ENCODE results near the gene WBP2.

The WBP2 gene

DNA sequence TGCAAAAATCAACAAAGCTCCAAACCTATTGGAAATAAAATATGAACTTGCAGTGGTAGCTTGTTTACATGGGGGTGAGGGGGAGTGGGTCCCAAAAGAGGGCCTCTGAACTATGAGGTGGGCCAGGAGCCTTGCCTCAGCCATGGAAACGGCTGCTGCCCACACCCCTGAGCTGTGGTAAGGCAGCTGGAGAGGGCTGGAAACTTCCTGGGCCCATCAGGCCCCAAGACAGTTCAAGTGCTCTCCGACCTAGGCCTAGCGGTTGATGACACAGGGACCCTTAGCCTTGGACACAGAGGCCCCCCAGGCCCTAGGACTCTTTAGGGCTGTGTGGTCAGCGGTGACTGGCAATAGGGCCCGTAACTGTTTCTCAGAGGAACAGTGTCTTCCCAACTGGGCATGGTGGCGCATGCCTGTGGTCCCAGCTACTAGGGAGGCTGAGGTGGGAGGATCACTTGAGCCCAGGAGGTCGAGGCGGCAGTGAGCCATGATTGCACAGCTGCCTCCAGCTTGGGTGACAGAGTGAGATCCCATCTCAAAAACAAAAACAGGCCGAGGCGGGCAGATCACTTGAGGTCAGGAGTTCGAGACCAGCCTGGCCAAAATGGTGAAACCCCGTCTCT is 29.3 kb downstream of the WBP2 start:
- Histone ChIP-seq H3K79me1 (ENCODE audit: low read length) (peaks cover 2% of the 10 kb centered on the region), H3K9ac (ENCODE audit: low read length) (no peak overlapping the region), H2AFZ (ENCODE audit: insufficient read depth, low read length, poor library complexity) (no peak overlapping the region), H3K4ac (ENCODE audit: low read depth, low read length) (no peak overlapping the region), H3K4me2 (ENCODE audit: low read length) (no peak overlapping the region), H3K23ac (ENCODE audit: low read length) (no peak overlapping the region), H3K36me3 (ENCODE audit: control insufficient read depth in 1 of 2, insufficient read depth in 2 of 2, low read length in 2 of 2) (peaks cover 43 to 48% of the 10 kb centered on the region in 2 experiments), H3K27ac (ENCODE audit: low read depth, low read length) (no peak overlapping the region), H2BK12ac (ENCODE audit: low read length) (no peak overlapping the region), H3K18ac (ENCODE audit: low read length) (no peak overlapping the region), H3K9me3 (ENCODE audit: insufficient read depth, low read depth, low read length) (no peaks in the 10 kb centered on the region), H3K4me1 (ENCODE audit: control insufficient read depth in 1 of 2, insufficient read depth in 2 of 2, low read length in 2 of 2) (peaks cover 8 to 10% of the 10 kb centered on the region in 2 experiments), H3K14ac (ENCODE audit: low read length) (no peak overlapping the region), H3K4me3 (ENCODE audit: low read depth, low read length) (no peak overlapping the region), H4K91ac (ENCODE audit: low read depth, low read length) (no peak overlapping the region), H2AK5ac (ENCODE audit: low read length) (no peak overlapping the region), H2BK5ac (ENCODE audit: low read depth, low read length, poor library complexity) (no peak overlapping the region), H2BK120ac (ENCODE audit: insufficient read depth, low read length, poor library complexity) (no peak overlapping the region), H3K79me2 (ENCODE audit: control insufficient read depth, insufficient read depth, low read length, poor library complexity) (no peaks in the 10 kb centered on the region), H4K8ac (ENCODE audit: low read depth, low read length) (no peak overlapping the region), H3K27me3 (ENCODE audit: insufficient read depth, low read length) (no peaks in the 10 kb centered on the region), H4K12ac (ENCODE audit: low read depth, low read length) (no peak overlapping the region)
- WGBS (ENCODE audit: extremely low coverage, insufficient coverage, insufficient read length), result no CpG with 5 or more reads among the region's 12 CpGs
- DNase-seq, result no peak

DNA sequence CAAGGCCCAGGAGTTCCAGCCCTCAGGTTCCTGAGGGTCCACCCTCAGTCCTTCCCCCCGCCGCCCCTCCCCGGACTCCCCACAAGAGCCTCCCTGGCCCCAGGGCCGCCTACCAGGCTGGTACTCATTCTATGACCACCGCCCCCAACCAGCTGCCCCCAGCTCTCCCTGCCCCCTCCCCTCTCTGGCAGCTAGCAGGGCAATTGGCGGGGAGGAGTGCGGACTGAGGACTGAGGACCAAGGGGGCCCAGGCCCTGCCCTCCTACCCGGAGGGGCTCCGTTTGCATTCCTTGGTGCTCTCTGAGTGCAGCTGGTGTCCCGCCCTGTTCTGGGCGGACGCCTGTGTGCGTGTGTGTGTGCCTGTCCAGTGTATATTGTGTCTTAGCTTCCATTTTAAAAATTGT is 30.0 kb downstream of the WBP2 start:
- Histone ChIP-seq H4K12ac (ENCODE audit: low read depth, low read length) (no peak overlapping the region), H2AK5ac (ENCODE audit: low read length) (no peak overlapping the region), H3K4me3 (ENCODE audit: low read depth, low read length) (no peak overlapping the region), H3K14ac (ENCODE audit: low read length) (no peak overlapping the region), H3K36me3 (ENCODE audit: control insufficient read depth in 1 of 2, insufficient read depth in 2 of 2, low read length in 2 of 2) (peaks cover 49 to 55% of the 10 kb centered on the region in 2 experiments), H3K27ac (ENCODE audit: low read depth, low read length) (no peak overlapping the region), H2AFZ (ENCODE audit: insufficient read depth, low read length, poor library complexity) (no peak overlapping the region), H3K79me2 (ENCODE audit: control insufficient read depth, insufficient read depth, low read length, poor library complexity) (no peaks in the 10 kb centered on the region), H3K79me1 (ENCODE audit: low read length) (peaks cover 2% of the 10 kb centered on the region), H3K27me3 (ENCODE audit: insufficient read depth, low read length) (no peaks in the 10 kb centered on the region), H2BK12ac (ENCODE audit: low read length) (no peak overlapping the region), H3K4me2 (ENCODE audit: low read length) (no peak overlapping the region), H2BK120ac (ENCODE audit: insufficient read depth, low read length, poor library complexity) (no peak overlapping the region), H2BK5ac (ENCODE audit: low read depth, low read length, poor library complexity) (no peak overlapping the region), H3K9ac (ENCODE audit: low read length) (no peak overlapping the region), H3K9me3 (ENCODE audit: insufficient read depth, low read depth, low read length) (no peaks in the 10 kb centered on the region), H3K4me1 (ENCODE audit: control insufficient read depth in 1 of 2, insufficient read depth in 2 of 2, low read length in 2 of 2) (peaks cover 8 to 10% of the 10 kb centered on the region in 2 experiments), H4K91ac (ENCODE audit: low read depth, low read length) (no peak overlapping the region), H3K23ac (ENCODE audit: low read length) (no peak overlapping the region), H4K8ac (ENCODE audit: low read depth, low read length) (no peak overlapping the region), H3K4ac (ENCODE audit: low read depth, low read length) (no peak overlapping the region), H3K18ac (ENCODE audit: low read length) (no peak overlapping the region)
- no peak for DNase-seq
- WGBS (ENCODE audit: extremely low coverage, insufficient coverage, insufficient read length), result no CpG with 5 or more reads among the region's 13 CpGs

DNA sequence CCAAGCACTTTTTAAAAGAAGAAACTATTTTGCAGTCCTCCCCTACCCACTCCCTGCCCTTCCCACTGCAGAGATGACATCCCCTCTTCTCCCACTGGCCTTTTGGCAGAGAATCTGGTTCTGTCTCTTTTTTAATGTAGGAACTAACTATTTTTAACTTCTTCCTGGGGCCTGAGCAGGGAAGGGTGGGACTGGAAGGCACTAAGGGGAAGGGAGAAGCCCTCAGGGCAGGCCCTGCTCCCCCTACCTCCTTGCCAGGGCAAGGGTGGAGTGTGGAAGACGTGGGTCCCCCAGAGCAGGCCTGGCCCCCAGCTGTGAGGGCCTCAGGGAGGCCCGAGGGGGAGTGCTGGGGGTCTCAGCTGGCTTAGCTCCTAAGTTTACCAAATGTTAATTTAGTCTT is 30.5 kb downstream of the WBP2 start:
- no peak overlapping the region for H3K23ac ChIP-seq (ENCODE audit: low read length)
- no peak overlapping the region for H2AFZ ChIP-seq (ENCODE audit: insufficient read depth, low read length, poor library complexity)
- H4K12ac ChIP-seq (ENCODE audit: low read depth, low read length), result no peak overlapping the region
- no peak overlapping the region for H3K14ac ChIP-seq (ENCODE audit: low read length)
- no peak overlapping the region for H2BK5ac ChIP-seq (ENCODE audit: low read depth, low read length, poor library complexity)
- H3K4me1 ChIP-seq (ENCODE audit: control insufficient read depth in 1 of 2, insufficient read depth in 2 of 2, low read length in 2 of 2), result peaks cover 8 to 10% of the 10 kb centered on the region in 2 experiments
- no peak overlapping the region for H3K18ac ChIP-seq (ENCODE audit: low read length)
- H3K79me1 ChIP-seq (ENCODE audit: low read length), result peaks cover 2% of the 10 kb centered on the region
- no peak overlapping the region for H2BK120ac ChIP-seq (ENCODE audit: insufficient read depth, low read length, poor library complexity)
- no peak overlapping the region for H4K91ac ChIP-seq (ENCODE audit: low read depth, low read length)
- no CpG with 5 or more reads among the region's 2 CpGs for WGBS (ENCODE audit: extremely low coverage, insufficient coverage, insufficient read length)
- no peaks in the 10 kb centered on the region for H3K79me2 ChIP-seq (ENCODE audit: control insufficient read depth, insufficient read depth, low read length, poor library complexity)
- no peak overlapping the region for H3K4ac ChIP-seq (ENCODE audit: low read depth, low read length)
- no peak overlapping the region for H3K4me3 ChIP-seq (ENCODE audit: low read depth, low read length)
- no peak overlapping the region for H2AK5ac ChIP-seq (ENCODE audit: low read length)
- no peak overlapping the region for H4K8ac ChIP-seq (ENCODE audit: low read depth, low read length)
- H3K27me3 ChIP-seq (ENCODE audit: insufficient read depth, low read length), result no peaks in the 10 kb centered on the region
- no peak overlapping the region for H3K4me2 ChIP-seq (ENCODE audit: low read length)
- no peak overlapping the region for H3K9ac ChIP-seq (ENCODE audit: low read length)
- H3K36me3 ChIP-seq (ENCODE audit: control insufficient read depth in 1 of 2, insufficient read depth in 2 of 2, low read length in 2 of 2), result peaks cover 54 to 60% of the 10 kb centered on the region in 2 experiments
- no peak overlapping the region for H2BK12ac ChIP-seq (ENCODE audit: low read length)
- H3K9me3 ChIP-seq (ENCODE audit: insufficient read depth, low read depth, low read length), result no peaks in the 10 kb centered on the region
- no peak for DNase-seq
- no peak overlapping the region for H3K27ac ChIP-seq (ENCODE audit: low read depth, low read length)

- H3K36me3 ChIP-seq (ENCODE audit: control insufficient read depth in 1 of 2, insufficient read depth in 2 of 2, low read length in 2 of 2), result peaks cover 59 to 66% of the 10 kb centered on the region in 2 experiments
- DNase-seq, result no peak
- no peak overlapping the region for H3K23ac ChIP-seq (ENCODE audit: low read length)
- no peak overlapping the region for H2AFZ ChIP-seq (ENCODE audit: insufficient read depth, low read length, poor library complexity)
- no peak overlapping the region for H3K27ac ChIP-seq (ENCODE audit: low read depth, low read length)
- no peak overlapping the region for H4K91ac ChIP-seq (ENCODE audit: low read depth, low read length)
- no peak overlapping the region for H4K12ac ChIP-seq (ENCODE audit: low read depth, low read length)
- H3K4me2 ChIP-seq (ENCODE audit: low read length), result no peak overlapping the region
- H3K4me1 ChIP-seq (ENCODE audit: control insufficient read depth in 1 of 2, insufficient read depth in 2 of 2, low read length in 2 of 2), result peaks cover 8 to 10% of the 10 kb centered on the region in 2 experiments
- no peak overlapping the region for H3K14ac ChIP-seq (ENCODE audit: low read length)
- H4K8ac ChIP-seq (ENCODE audit: low read depth, low read length), result no peak overlapping the region
- H2AK5ac ChIP-seq (ENCODE audit: low read length), result no peak overlapping the region
- no peaks in the 10 kb centered on the region for H3K27me3 ChIP-seq (ENCODE audit: insufficient read depth, low read length)
- no peak overlapping the region for H2BK5ac ChIP-seq (ENCODE audit: low read depth, low read length, poor library complexity)
- H3K79me2 ChIP-seq (ENCODE audit: control insufficient read depth, insufficient read depth, low read length, poor library complexity), result no peaks in the 10 kb centered on the region
- no CpG with 5 or more reads among the region's 13 CpGs for WGBS (ENCODE audit: extremely low coverage, insufficient coverage, insufficient read length)
- H2BK12ac ChIP-seq (ENCODE audit: low read length), result no peak overlapping the region
- H3K18ac ChIP-seq (ENCODE audit: low read length), result no peak overlapping the region
- H3K9me3 ChIP-seq (ENCODE audit: insufficient read depth, low read depth, low read length), result no peaks in the 10 kb centered on the region
- no peak overlapping the region for H3K4me3 ChIP-seq (ENCODE audit: low read depth, low read length)
- H3K9ac ChIP-seq (ENCODE audit: low read length), result no peak overlapping the region
- peaks cover 2% of the 10 kb centered on the region for H3K79me1 ChIP-seq (ENCODE audit: low read length)
- H3K4ac ChIP-seq (ENCODE audit: low read depth, low read length), result no peak overlapping the region
- H2BK120ac ChIP-seq (ENCODE audit: insufficient read depth, low read length, poor library complexity), result no peak overlapping the region
Observed at GRCh38 chr17:75824050-75824552, 31.0 kb downstream of the WBP2 start.
